H1 (cell line): ENCODE data around the gene PBX3. TPM values are rescaled to one million over a fixed set of nuclear protein-coding genes. Genes with fewer than 3 reads are reported as not detected.

Source experiments
- EP300 ChIP-seq, 2 experiments: IDR thresholded peaks; 1 replicate in 1 of 2; 2 replicates in 1 of 2; pipeline ENCODE4 v1.6.1; 2011 to 2012; ENCODE audit warnings: low read depth in 2 of 2, low read length in 2 of 2, mild to moderate bottlenecking in 2 of 2, borderline replicate concordance in 1 of 2, inconsistent platforms in 1 of 2, moderate library complexity in 1 of 2
- HDAC6 ChIP-seq: IDR thresholded peaks from one replicate; pipeline ENCODE4 v1.7.1; 2012; ENCODE audit warnings: low read depth, mild to moderate bottlenecking, inconsistent platforms, low read length, moderate library complexity
- SAP30 ChIP-seq: fragments of 300-600 bp; sonication (generic); IDR thresholded peaks from 2 replicates; pipeline ENCODE4 v1.7.1; 2012; ENCODE audit warnings: low read length, moderate library complexity, mild to moderate bottlenecking, inconsistent platforms; ENCODE audit not compliant: insufficient read depth, insufficient replicate concordance
- SUZ12 ChIP-seq: fragments of 200-600 bp; sonication (generic); IDR thresholded peaks from 2 replicates; pipeline ENCODE4 v1.6.1; 2012; ENCODE audit warnings: mild to moderate bottlenecking, inconsistent platforms, low read length, moderate library complexity, mixed read lengths
- YY1 ChIP-seq: IDR thresholded peaks from 2 replicates; pipeline ENCODE4 v1.6.1; 2011; ENCODE audit warnings: low read depth, mild to moderate bottlenecking, low read length
- polyA plus RNA-seq, 7 experiments: library from polyadenylated mRNA; depleted of rRNA in 3 of 7; stranded (reverse) in 5 of 7; unstranded in 2 of 7; fragments of >200 nt in 5 of 7; fragments of 200-250 nt in 2 of 7; gene quantifications; 1 replicate in 5 of 7; 2 replicates in 1 of 7; 4 replicates in 1 of 7; pipeline versions ENCODE4 v1.2.1 to v1.2.3, GENCODE V29; 2011 to 2013; ENCODE audit warnings: missing spikeins in 2 of 7, mixed read lengths in 2 of 7
- total RNA-seq: library from RNA; stranded (reverse); fragmentation: NEBNext Ultra II Directional; extraction: Animal tissue kit (Norgen Biotek cat#: 25700); gene quantifications from 2 replicates; pipeline ENCODE4 v1.2.1, GENCODE V29; 2021

Gene PBX3
- total and polyA plus RNA-seq, 2 of the 8 experiments (the other 6 are each of a cell fraction or from before 2014, with no cell fraction given), result 22.7 to 44.3 TPM

DNA sequence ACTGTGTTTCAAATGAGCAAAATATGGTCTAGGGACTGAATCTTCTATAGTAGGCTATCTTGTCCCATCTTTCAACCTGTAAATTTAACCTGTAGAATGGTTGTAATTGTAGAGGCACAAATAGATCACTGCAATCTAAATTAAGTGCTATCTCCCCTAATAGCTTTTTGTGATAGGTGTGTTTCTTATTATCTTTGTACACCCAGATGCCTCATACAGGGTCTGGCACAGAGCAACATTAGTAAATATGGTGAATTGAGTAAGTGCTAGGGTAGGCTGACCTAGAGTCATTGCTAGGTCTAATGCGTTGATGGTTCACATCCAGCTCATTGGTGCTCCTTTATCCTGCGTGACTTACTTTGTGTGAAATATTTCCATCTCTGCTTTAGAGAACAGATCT, 100.6 kb downstream of the PBX3 start (continued):
- TF ChIP-seq EP300 (IDR thresholded peaks at IDR 0.05; ENCODE audit: borderline replicate concordance in 1 of 2, low read depth in 2 of 2, low read length in 2 of 2) (no peak), YY1 (no peak), HDAC6 (no peak), SUZ12 (no peak), SAP30 (no peak)
